ENCODE measurements around the gene SLC7A1.

The SLC7A1 gene

DNA sequence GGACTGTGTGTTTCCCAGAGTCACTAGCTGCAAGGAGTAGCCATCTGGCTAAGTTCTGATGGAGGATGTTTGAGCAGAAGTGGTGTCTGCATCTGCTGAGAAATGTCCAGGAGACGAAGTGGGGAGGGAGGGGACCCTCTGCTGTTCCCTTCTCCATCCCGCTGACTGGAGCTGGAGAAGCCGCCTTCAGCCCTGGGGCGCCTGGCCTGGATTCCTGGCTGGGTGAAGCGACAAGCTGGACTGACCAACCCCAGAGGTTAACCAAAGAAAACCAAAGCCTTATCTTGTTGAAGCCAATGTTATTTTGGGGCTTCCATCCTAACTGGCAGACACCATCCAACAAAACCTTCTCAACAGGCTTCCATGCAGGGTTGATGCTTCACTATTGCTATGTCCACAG lies 67.6 kb downstream of the SLC7A1 start:
- Histone ChIP-seq H3K27me3 (ENCODE audit: control insufficient read depth, low read length) (no peaks in the 10 kb centered on the region), H3K9me3 (ENCODE audit: control insufficient read depth, insufficient read depth, low read length) (no peaks in the 10 kb centered on the region), H3K9me2 (replicated peaks; ENCODE audit: control insufficient read depth, low read length) (no peaks in the 10 kb centered on the region), H3K4me2 (ENCODE audit: low read length) (no peak overlapping the region), H3K27ac (ENCODE audit: low read depth, low read length) (no peak overlapping the region), H3F3A (ENCODE audit: control insufficient read depth, insufficient read depth) (no peaks in the 10 kb centered on the region), H3K79me2 (ENCODE audit: control insufficient read depth, low read length) (no peaks in the 10 kb centered on the region), H4K20me1 (ENCODE audit: control insufficient read depth, insufficient read depth, low read depth, low read length) (peaks cover 4% of the 10 kb centered on the region; the same call in 1 of the 2 replicates), H3K4me1 (ENCODE audit: control insufficient read depth, low read length) (no peaks in the 10 kb centered on the region), H3K4me3 (ENCODE audit: low read length) (no peak overlapping the region), H3K36me3 (ENCODE audit: control insufficient read depth, low read length) (peaks cover 93% of the 10 kb centered on the region)
- TF ChIP-seq EZH2phosphoT487 (IDR thresholded peaks at IDR 0.05; ENCODE audit: borderline replicate concordance, low read length) (no peak), CTCF (IDR thresholded peaks at IDR 0.05; ENCODE audit: low read depth, low read length, poor library complexity, severe bottlenecking) (no peak)

DNA sequence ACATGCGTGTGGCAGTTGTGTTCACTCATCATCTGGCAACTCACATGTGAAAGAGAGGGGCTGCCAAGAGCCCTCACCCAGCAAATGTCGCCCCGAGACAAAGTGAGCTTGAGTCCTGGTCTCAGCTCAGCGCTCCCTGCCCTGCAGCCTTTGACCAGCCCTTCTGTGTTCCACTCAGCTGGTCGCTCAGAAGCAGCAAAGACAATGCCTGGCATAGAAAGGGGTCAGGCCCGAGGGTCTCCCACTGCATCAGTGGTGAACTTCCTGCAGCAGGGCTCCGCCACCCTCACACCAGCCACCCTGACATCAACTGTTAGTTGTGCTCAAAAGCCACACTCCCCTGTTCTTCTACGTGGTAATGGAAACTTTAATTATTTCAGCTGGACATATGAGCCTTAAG lies 68.0 kb downstream of the SLC7A1 start:
- no peaks in the 10 kb centered on the region for H3K79me2 ChIP-seq (ENCODE audit: control insufficient read depth, low read length)
- no peaks in the 10 kb centered on the region for H3K4me1 ChIP-seq (ENCODE audit: control insufficient read depth, low read length)
- peaks cover 4% of the 10 kb centered on the region; the same call in 1 of the 2 replicates for H4K20me1 ChIP-seq (ENCODE audit: control insufficient read depth, insufficient read depth, low read depth, low read length)

DNA sequence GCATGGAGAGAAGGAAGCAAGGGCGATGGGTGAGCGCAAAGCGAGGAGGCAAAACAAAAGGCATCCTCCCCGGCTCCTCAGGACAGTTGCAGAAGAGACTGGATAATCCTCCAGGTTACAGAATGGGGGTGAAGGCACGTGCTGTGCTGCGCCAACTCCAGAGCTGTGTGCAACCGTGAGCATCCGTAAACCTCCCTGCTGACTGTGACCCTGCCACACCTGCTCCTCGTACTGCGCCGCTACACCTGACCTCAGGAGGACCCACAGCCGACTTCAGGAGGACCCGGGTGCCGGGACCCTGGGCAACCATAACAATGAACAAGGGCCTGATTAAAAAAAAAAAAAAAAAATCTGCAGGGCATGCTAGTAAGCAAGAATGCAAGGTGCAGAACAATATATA lies 68.7 kb downstream of the SLC7A1 start:
- peaks cover 4% of the 10 kb centered on the region; the same call in 1 of the 2 replicates for H4K20me1 ChIP-seq (ENCODE audit: control insufficient read depth, insufficient read depth, low read depth, low read length)
- no peak overlapping the region for H3K4me3 ChIP-seq (ENCODE audit: low read length)
- no peaks in the 10 kb centered on the region for H3F3A ChIP-seq (ENCODE audit: control insufficient read depth, insufficient read depth)
- H3K9me3 ChIP-seq (ENCODE audit: control insufficient read depth, insufficient read depth, low read length) = no peaks in the 10 kb centered on the region
- H3K36me3 ChIP-seq (ENCODE audit: control insufficient read depth, low read length) = peaks cover 93% of the 10 kb centered on the region
- TF ChIP-seq CTCF (IDR thresholded peaks at IDR 0.05; ENCODE audit: low read depth, low read length, poor library complexity, severe bottlenecking) (no peak), EZH2phosphoT487 (IDR thresholded peaks at IDR 0.05; ENCODE audit: borderline replicate concordance, low read length) (no peak)
- no peaks in the 10 kb centered on the region for H3K9me2 ChIP-seq (replicated peaks; ENCODE audit: control insufficient read depth, low read length)
- no peak overlapping the region for H3K27ac ChIP-seq (ENCODE audit: low read depth, low read length)
- H3K27me3 ChIP-seq (ENCODE audit: control insufficient read depth, low read length) = no peaks in the 10 kb centered on the region
- H3K4me1 ChIP-seq (ENCODE audit: control insufficient read depth, low read length) = no peaks in the 10 kb centered on the region
- no peaks in the 10 kb centered on the region for H3K79me2 ChIP-seq (ENCODE audit: control insufficient read depth, low read length)
- no peak overlapping the region for H3K4me2 ChIP-seq (ENCODE audit: low read length)

More for the DNA sequence above, 68.0 kb downstream of the SLC7A1 start:
- TF ChIP-seq CTCF (IDR thresholded peaks at IDR 0.05; ENCODE audit: low read depth, low read length, poor library complexity, severe bottlenecking) = no peak
- TF ChIP-seq EZH2phosphoT487 (IDR thresholded peaks at IDR 0.05; ENCODE audit: borderline replicate concordance, low read length) = no peak
- H3K27me3 ChIP-seq (ENCODE audit: control insufficient read depth, low read length) = no peaks in the 10 kb centered on the region
- no peak overlapping the region for H3K27ac ChIP-seq (ENCODE audit: low read depth, low read length)
- H3K9me3 ChIP-seq (ENCODE audit: control insufficient read depth, insufficient read depth, low read length) = no peaks in the 10 kb centered on the region
- H3K4me3 ChIP-seq (ENCODE audit: low read length) = no peak overlapping the region
- H3K9me2 ChIP-seq (replicated peaks; ENCODE audit: control insufficient read depth, low read length) = no peaks in the 10 kb centered on the region
- H3K4me2 ChIP-seq (ENCODE audit: low read length) = no peak overlapping the region
- H3F3A ChIP-seq (ENCODE audit: control insufficient read depth, insufficient read depth) = no peaks in the 10 kb centered on the region
- H3K36me3 ChIP-seq (ENCODE audit: control insufficient read depth, low read length) = peaks cover 93% of the 10 kb centered on the region

Data from DOHH2 (cell line).